ENCODE data around the gene IMMP2L. TPM values are rescaled to one million over a fixed set of nuclear protein-coding genes. Genes with fewer than 3 reads are reported as not detected.
A peak's percentile ranks its signal among the peaks of the same experiment; 100 is the strongest.

IMMP2L gene
- total RNA-seq, 2 experiments from 2014 or later, result 8.9 to 18.7 TPM

- intact Hi-C loops (cut with DNase I, micrococcal nuclease), result loop anchor here (5.0 to 10.0 kb wide), 3 partner anchors 219 to 997 kb away; no protein-coding TSS in a partner anchor
- Mint-ChIP-seq H3K36me3 (ENCODE audit: low read depth) (peaks cover 8% of the 10 kb centered on the region), H3K27ac (peak overlapping the region; percentile 82), H3K4me3 (peak overlapping the region; percentile 92), H3K27me3 (no peaks in the 10 kb centered on the region), H3K9me3 (no peaks in the 10 kb centered on the region), H3K4me1 (ENCODE audit: low read depth) (peaks cover 70% of the 10 kb centered on the region)
- DNase-seq, result no peak
- Histone ChIP-seq H3K4me1 (ENCODE audit: insufficient read depth, low read length) (no peaks in the 10 kb centered on the region), H3K27ac (ENCODE audit: low read depth in 1 of 2, low read length in 2 of 2) (peak overlapping the region; percentile 19 to 40), H3K9me3 (ENCODE audit: control insufficient read depth in 1 of 2, insufficient read depth in 1 of 2, low read length in 2 of 2) (no peaks in the 10 kb centered on the region), H3K27me3 (ENCODE audit: control insufficient read depth in 1 of 2, insufficient read depth in 2 of 2, low read length in 2 of 2) (no peaks in the 10 kb centered on the region), H3K36me3 (ENCODE audit: insufficient read depth, low read length) (no peaks in the 10 kb centered on the region), H3K4me3 (ENCODE audit: low read length) (peak overlapping the region; percentile 64)
- ChIA-PET CTCF (interaction anchor here (1.6 to 2.1 kb wide), 2 partner anchors 8 to 49 kb away, joined by 5 read pairs; no protein-coding TSS in a partner anchor), POLR2A (interaction anchor here (0.9 to 2.5 kb wide), 8 partner anchors 8 to 82 kb away, joined by 3 to 42 read pairs (median 4); no protein-coding TSS in a partner anchor)
- peak; percentile 25 for ATAC-seq (ENCODE audit: poor library complexity)
- TF ChIP-seq CTCF (IDR thresholded peaks at IDR 0.05), result no peak
These were observed 470.5 kb downstream of the IMMP2L start for GRCh38 chr7:111091593-111092358.

- no peaks in the 10 kb centered on the region for H3K27me3 ChIP-seq (ENCODE audit: control insufficient read depth in 1 of 2, insufficient read depth in 2 of 2, low read length in 2 of 2)
- H3K9me3 Mint-ChIP-seq, result no peaks in the 10 kb centered on the region
- H3K4me1 Mint-ChIP-seq (ENCODE audit: low read depth), result peaks cover 67% of the 10 kb centered on the region
- H3K27ac ChIP-seq (ENCODE audit: low read depth in 1 of 2, low read length in 2 of 2), result peak within 1 kb of the TSS; percentile 19 to 40
- DNase-seq (peak in 9 of 14 experiments; percentile 5 to 62 (median 33)), ATAC-seq (ENCODE audit: poor library complexity) (peak; percentile 72)
- no peaks in the 10 kb centered on the region for H3K9me3 ChIP-seq (ENCODE audit: control insufficient read depth in 1 of 2, insufficient read depth in 1 of 2, low read length in 2 of 2)
- POLR2A ChIA-PET, result interaction anchor here (0.6 to 2.5 kb wide), 12 partner anchors 7 to 210 kb away, joined by 3 to 42 read pairs (median 3); no protein-coding TSS in a partner anchor
- H3K36me3 Mint-ChIP-seq (ENCODE audit: low read depth), result peaks cover 4% of the 10 kb centered on the region
- peak within 1 kb of the TSS; percentile 64 for H3K4me3 ChIP-seq (ENCODE audit: low read length)
- no peak for TF ChIP-seq CTCF (IDR thresholded peaks at IDR 0.05)
- CTCF ChIA-PET, result interaction anchor here (1.0 to 1.6 kb wide), 4 partner anchors 8 to 61 kb away, joined by 3 to 7 read pairs (median 4); no protein-coding TSS in a partner anchor
- H3K27ac Mint-ChIP-seq, result peak within 1 kb of the TSS; percentile 82
- peak within 1 kb of the TSS; percentile 92 for H3K4me3 Mint-ChIP-seq
- H3K36me3 ChIP-seq (ENCODE audit: insufficient read depth, low read length), result no peaks in the 10 kb centered on the region
- no peaks in the 10 kb centered on the region for H3K4me1 ChIP-seq (ENCODE audit: insufficient read depth, low read length)
- H3K27me3 Mint-ChIP-seq, result no peaks in the 10 kb centered on the region
- intact Hi-C loops (cut with DNase I, micrococcal nuclease), result loop anchor here (5.0 to 10.0 kb wide), 3 partner anchors 219 to 996 kb away; no protein-coding TSS in a partner anchor
These were observed 471.4 kb downstream of the IMMP2L start, which contains the start of gene LRRN3 for GRCh38 chr7:111090846-111091245. TSS of gene LRRN3 (plus strand) at chr7:111091127. CDS start at chr7:111122773, 31,646 bp downstream.

GRCh38 chr7:111089822-111090426 is 472.4 kb downstream of the IMMP2L start:
- no peaks in the 10 kb centered on the region for H3K27me3 ChIP-seq (ENCODE audit: control insufficient read depth in 1 of 2, insufficient read depth in 2 of 2, low read length in 2 of 2)
- H3K9me3 Mint-ChIP-seq, result no peaks in the 10 kb centered on the region
- POLR2A ChIA-PET, result interaction anchor here (0.7 to 0.9 kb wide), 3 partner anchors 8 to 209 kb away, joined by 3 read pairs; no protein-coding TSS in a partner anchor
- H3K27ac Mint-ChIP-seq, result peak overlapping the region; percentile 82
- peaks cover 68% of the 10 kb centered on the region for H3K4me1 Mint-ChIP-seq (ENCODE audit: low read depth)
- ATAC-seq (ENCODE audit: poor library complexity) (peak; percentile 58), DNase-seq (peak in 3 of 14 experiments; percentile 44 to 72 (median 68))
- CTCF ChIA-PET, result interaction anchor here (0.7 to 1.6 kb wide), 5 partner anchors 9 to 367 kb away, joined by 3 to 7 read pairs (median 4); no protein-coding TSS in a partner anchor
- H3K27me3 Mint-ChIP-seq, result no peaks in the 10 kb centered on the region
- no peaks in the 10 kb centered on the region for H3K36me3 ChIP-seq (ENCODE audit: insufficient read depth, low read length)
- no peaks in the 10 kb centered on the region for H3K9me3 ChIP-seq (ENCODE audit: control insufficient read depth in 1 of 2, insufficient read depth in 1 of 2, low read length in 2 of 2)
- intact Hi-C loops (cut with DNase I, micrococcal nuclease), result loop anchor here (5.0 to 10.0 kb wide), 3 partner anchors 218 to 995 kb away; no protein-coding TSS in a partner anchor
- peaks cover 4% of the 10 kb centered on the region for H3K36me3 Mint-ChIP-seq (ENCODE audit: low read depth)
- H3K4me1 ChIP-seq (ENCODE audit: insufficient read depth, low read length), result no peaks in the 10 kb centered on the region
- H3K27ac ChIP-seq (ENCODE audit: low read depth in 1 of 2, low read length in 2 of 2), result no peak overlapping the region
- H3K4me3 Mint-ChIP-seq, result peak overlapping the region; percentile 92
- TF ChIP-seq CTCF (IDR thresholded peaks at IDR 0.05), result peak; percentile 77
- no peak overlapping the region for H3K4me3 ChIP-seq (ENCODE audit: low read length)
